Chondrocyte (in vitro differentiated cells): ENCODE data around the gene TBXT. TPM values are rescaled to one million over a fixed set of nuclear protein-coding genes. Genes with fewer than 3 reads are reported as not detected.

Experiments used
- DNase-seq: peaks from one replicate; pipeline ENCODE4 v3.0.0; 2021; ENCODE audit warnings: mixed read lengths, low spot score
- H3K27ac Mint-ChIP-seq: one replicate; pipeline ENCODE4 v1.8.0; 2021; ENCODE audit warnings: mild to moderate bottlenecking, moderate library complexity, mixed read lengths; ENCODE audit not compliant: unreplicated experiment
- H3K27me3 Mint-ChIP-seq: 2 replicates; pipeline ENCODE4 v1.8.0; 2021; ENCODE audit warnings: low read depth, mixed read lengths
- H3K36me3 Mint-ChIP-seq: 2 replicates; pipeline ENCODE4 v1.8.0; 2021; ENCODE audit warnings: low read depth, mixed read lengths
- H3K4me1 Mint-ChIP-seq: 2 replicates; pipeline ENCODE4 v1.8.0; 2021; ENCODE audit warnings: low read depth, mild to moderate bottlenecking, mixed read lengths
- H3K4me3 Mint-ChIP-seq: one replicate; pipeline ENCODE4 v1.8.0; 2021; ENCODE audit warnings: mild to moderate bottlenecking, moderate library complexity, mixed read lengths; ENCODE audit not compliant: unreplicated experiment
- H3K9me3 Mint-ChIP-seq: 2 replicates; pipeline ENCODE4 v1.8.0; 2021; ENCODE audit warnings: low read depth, mixed read lengths
- total RNA-seq: library from RNA; stranded (reverse); gene quantifications from 3 replicates; pipeline ENCODE4 v1.2.1, GENCODE V29; 2021
- TF ChIP-seq, protein P1 (sequence below): fragments of 200-600 bp; sonication (generic); IDR thresholded peaks from 2 replicates; pipeline ENCODE4 v1.5.0; 2021; ENCODE audit warnings: antibody characterized with exemption, mild to moderate bottlenecking, moderate library complexity

Gene TBXT
- total RNA-seq, 1 donor from 2014 or later = not detected

DNA sequence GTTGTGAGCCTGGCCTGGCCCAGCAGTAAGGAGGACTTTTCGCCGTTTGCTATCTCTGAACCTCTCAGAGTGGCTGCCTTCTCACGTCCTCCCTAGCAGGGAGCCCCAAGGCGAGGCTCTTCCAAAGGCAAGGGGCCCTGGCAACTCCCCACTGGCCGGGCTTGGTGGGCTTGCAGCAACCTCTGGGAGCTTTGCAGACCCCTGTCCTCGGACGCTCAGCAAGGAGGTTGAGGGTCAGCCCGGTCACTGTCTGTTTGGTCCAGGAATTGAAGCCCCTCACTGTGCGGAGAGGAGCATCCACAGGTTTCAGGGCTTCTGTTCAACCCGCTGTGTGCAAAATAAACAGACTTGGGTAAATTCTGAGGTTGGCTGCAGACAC lies 28.2 kb upstream of the TBXT start:
- Mint-ChIP-seq H3K27ac (no peak overlapping the region), H3K9me3 (no peaks in the 10 kb centered on the region), H3K4me3 (no peak overlapping the region), H3K27me3 (peaks cover 37% of the 10 kb centered on the region), H3K4me1 (no peaks in the 10 kb centered on the region), H3K36me3 (no peaks in the 10 kb centered on the region)
- TF ChIP-seq, protein P1, sequence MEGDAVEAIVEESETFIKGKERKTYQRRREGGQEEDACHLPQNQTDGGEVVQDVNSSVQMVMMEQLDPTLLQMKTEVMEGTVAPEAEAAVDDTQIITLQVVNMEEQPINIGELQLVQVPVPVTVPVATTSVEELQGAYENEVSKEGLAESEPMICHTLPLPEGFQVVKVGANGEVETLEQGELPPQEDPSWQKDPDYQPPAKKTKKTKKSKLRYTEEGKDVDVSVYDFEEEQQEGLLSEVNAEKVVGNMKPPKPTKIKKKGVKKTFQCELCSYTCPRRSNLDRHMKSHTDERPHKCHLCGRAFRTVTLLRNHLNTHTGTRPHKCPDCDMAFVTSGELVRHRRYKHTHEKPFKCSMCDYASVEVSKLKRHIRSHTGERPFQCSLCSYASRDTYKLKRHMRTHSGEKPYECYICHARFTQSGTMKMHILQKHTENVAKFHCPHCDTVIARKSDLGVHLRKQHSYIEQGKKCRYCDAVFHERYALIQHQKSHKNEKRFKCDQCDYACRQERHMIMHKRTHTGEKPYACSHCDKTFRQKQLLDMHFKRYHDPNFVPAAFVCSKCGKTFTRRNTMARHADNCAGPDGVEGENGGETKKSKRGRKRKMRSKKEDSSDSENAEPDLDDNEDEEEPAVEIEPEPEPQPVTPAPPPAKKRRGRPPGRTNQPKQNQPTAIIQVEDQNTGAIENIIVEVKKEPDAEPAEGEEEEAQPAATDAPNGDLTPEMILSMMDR = no peak
- no peak for DNase-seq

DNA sequence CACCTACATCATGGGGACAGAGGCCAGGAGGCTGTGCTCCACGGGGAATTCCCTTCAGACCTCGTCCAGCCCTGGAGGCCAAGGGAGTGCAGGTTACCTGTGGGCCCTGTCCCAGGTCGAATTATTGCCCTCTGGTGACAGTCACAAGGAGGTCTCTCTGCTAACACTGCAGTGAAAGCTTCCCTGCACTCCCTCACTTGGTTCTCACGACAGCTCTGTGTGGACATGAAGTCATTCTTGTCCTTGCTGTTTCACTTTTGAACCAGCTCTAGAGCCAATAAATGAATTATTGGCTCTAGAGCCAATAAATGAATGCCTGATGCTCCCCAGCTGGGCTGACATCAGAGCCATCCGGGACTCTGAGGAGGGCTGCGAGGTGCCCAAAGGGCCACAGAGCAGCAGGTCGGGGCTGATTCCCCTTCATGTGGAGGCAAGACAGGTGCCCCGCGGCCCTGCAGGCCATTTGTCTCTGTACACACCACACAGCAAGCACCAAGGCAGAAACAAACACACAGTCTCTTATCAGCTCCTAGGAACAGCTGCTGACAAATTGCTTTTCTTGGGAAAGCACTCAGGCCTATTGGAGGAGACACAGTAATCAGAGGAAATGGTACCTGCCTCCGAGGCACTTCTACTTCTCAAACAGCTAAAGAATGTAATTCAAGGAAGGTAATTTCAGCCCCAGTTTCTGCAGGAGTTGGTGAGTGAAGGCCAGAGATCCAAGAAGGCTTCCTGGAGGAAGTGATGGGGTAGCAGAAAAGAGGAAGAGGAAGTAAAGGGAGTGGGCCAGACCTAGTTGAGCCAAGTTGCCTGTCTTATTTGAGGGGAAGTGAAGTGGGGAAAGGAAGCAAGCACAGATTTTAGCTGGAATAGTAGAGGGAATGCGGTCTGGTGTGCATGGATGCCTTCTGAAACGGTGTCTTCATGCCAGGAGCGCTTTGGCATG lies 27.5 kb upstream of the TBXT start:
- Mint-ChIP-seq H3K4me1 (no peaks in the 10 kb centered on the region), H3K27me3 (peaks cover 37% of the 10 kb centered on the region), H3K4me3 (no peak overlapping the region), H3K9me3 (no peaks in the 10 kb centered on the region), H3K27ac (no peak overlapping the region), H3K36me3 (no peaks in the 10 kb centered on the region)
- TF ChIP-seq, protein P1 = no peak
- no peak for DNase-seq

DNA sequence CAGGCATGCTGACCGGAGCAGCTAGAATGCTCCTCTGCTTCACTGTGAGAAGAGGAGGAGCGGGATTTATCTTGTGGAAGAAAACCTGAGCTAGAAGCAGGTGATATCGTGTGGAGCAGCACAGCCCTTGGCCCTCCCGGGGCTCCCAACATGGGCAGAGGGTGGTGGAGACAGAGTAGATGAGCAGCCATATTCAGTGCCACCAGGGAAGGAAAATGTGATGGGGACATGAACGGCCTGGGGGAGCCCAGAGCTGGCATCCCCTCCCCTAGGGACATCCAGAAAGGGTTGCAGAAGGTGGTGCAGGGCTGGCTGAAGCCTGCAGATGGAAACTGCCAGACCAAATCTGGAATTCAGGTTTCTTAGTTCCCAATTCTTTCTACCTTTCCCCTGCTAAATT lies 24.9 kb upstream of the TBXT start:
- H3K9me3 Mint-ChIP-seq = no peaks in the 10 kb centered on the region
- H3K36me3 Mint-ChIP-seq = no peaks in the 10 kb centered on the region
- H3K27me3 Mint-ChIP-seq = peaks cover 37% of the 10 kb centered on the region
- no peak overlapping the region for H3K27ac Mint-ChIP-seq
- no peak overlapping the region for H3K4me3 Mint-ChIP-seq
- TF ChIP-seq, protein P1 = no peak
- H3K4me1 Mint-ChIP-seq = no peaks in the 10 kb centered on the region
- no peak for DNase-seq

DNA sequence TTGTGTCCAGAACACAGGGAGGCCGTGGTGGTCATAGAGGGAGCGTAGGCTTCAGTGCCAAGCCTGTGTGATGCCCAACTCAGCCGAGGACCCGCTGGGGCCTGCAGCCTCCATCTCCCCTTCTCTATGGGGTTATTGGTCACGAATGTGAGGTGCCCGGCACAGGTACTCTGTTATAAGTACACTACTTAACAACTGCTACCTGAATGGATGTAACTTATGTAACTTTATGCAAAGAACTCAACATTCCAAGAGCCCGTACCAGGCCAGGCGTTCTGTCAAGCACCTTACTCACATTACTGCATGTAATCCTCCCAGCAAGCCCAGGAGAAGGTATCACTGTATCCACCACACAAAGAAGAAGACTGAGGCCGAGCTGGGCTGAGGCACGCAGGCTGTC lies 24.5 kb upstream of the TBXT start:
- Mint-ChIP-seq H3K27ac (no peak overlapping the region), H3K9me3 (peaks cover 1% of the 10 kb centered on the region), H3K4me3 (no peak overlapping the region), H3K27me3 (peaks cover 35% of the 10 kb centered on the region), H3K36me3 (no peaks in the 10 kb centered on the region), H3K4me1 (no peaks in the 10 kb centered on the region)
- TF ChIP-seq, protein P1 = no peak
- DNase-seq = no peak

DNA sequence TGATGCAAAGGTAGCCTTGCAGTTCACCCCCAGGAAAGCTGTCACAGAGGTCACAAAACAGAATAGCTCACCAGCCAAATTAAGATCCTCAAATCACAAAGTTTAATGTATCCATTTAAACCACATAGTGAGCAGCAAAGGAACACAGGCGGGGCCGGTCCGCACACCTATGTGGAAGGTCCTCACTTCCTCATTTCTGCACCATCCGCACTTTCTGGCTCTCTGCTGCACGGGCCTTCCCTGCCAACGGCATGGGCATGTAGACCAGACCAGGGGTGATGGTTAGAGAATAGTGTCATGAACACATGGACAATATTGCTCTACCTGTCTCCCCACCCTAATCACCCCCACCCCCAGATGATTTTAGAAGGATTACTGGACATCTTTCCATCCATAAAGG lies 12.1 kb upstream of the TBXT start:
- TF ChIP-seq, protein P1 = no peak
- Mint-ChIP-seq H3K36me3 (no peaks in the 10 kb centered on the region), H3K4me1 (no peaks in the 10 kb centered on the region), H3K9me3 (no peaks in the 10 kb centered on the region), H3K27me3 (peaks cover 39% of the 10 kb centered on the region), H3K4me3 (no peak overlapping the region), H3K27ac (no peak overlapping the region)
- no peak for DNase-seq
